Keratinocyte (primary cell): ENCODE data around the gene MT3.

ENCODE experiments used
- CTCF ChIP-seq, 3 experiments: IDR thresholded peaks in 1 of 3; conservative IDR thresholded peaks in 1 of 3; optimal IDR thresholded peaks in 1 of 3; 2 replicates in 2 of 3; 3 replicates in 1 of 3; pipeline versions ENCODE3 to v1.5.1; 2011; ENCODE audit warnings: low read length in 3 of 3, mild to moderate bottlenecking in 3 of 3, moderate library complexity in 2 of 3, control low read depth in 1 of 3, inconsistent platforms in 1 of 3; ENCODE audit not compliant: insufficient read depth in 2 of 3; ENCODE audit errors: extremely low read depth in 1 of 3
- EZH2 ChIP-seq: IDR thresholded peaks from one replicate; pipeline ENCODE4 v1.6.1; 2012; ENCODE audit warnings: inconsistent platforms, mild to moderate bottlenecking, low read length, moderate library complexity

DNA sequence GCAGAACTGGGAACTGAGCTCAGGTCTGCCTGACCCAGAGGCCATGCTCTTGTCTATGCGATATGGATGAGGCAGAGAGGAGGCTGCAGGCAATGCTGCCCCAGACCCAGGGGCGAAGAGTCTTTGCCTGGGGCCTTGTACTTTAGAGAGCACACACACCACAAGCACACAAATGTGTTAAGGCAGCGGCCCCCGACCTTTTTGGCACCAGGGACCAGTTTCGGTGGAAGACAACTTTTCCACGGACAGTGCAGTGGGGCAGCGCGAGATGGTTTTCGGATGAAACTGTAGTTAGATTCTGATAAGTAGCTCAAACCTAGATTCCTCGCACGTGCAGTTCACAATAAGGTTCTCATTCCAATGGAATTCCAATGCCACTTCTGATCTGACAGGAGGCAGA is 17.8 kb upstream of the MT3 start:
- TF ChIP-seq CTCF (optimal IDR thresholded peaks at IDR 0.05 in 1 of 3, IDR thresholded peaks at IDR 0.05 in 1 of 3, conservative IDR thresholded peaks at IDR 0.05 in 1 of 3; ENCODE audit: extremely low read depth in 1 of 3, insufficient read depth in 2 of 3, low read length in 3 of 3) (no peak), EZH2 (no peak)
